Adrenal gland (tissue), 12 donors: ENCODE results near the gene ATP6V1D. TPM values are rescaled to one million over a fixed set of nuclear protein-coding genes. Genes with fewer than 3 reads are reported as not detected.
"Not testable (repeated sequence)": the region's sequence is repeated elsewhere in the genome, so short reads cannot be mapped to it uniquely, and the experiment has no call there.

Source experiments
- DNase-seq, 7 donors: peaks; one replicate each; pipeline ENCODE4 v3.0.0-alpha.2; 2019 to 2020
- H3K27ac ChIP-seq, 5 donors: fragments of 200-600 bp; sonication (generic) in 4 of 5; 1 replicate in 3 of 5; 2 replicates in 2 of 5; pipeline versions ENCODE4 v1.5.1 to v1.8.0; 2016 to 2020; ENCODE audit warnings: mild to moderate bottlenecking in 1 of 5
- H3K27me3 ChIP-seq: fragments of 200-600 bp; 2 replicates; pipeline ENCODE4 v1.8.0; 2021
- H3K36me3 ChIP-seq, 2 donors: fragments of 200-600 bp; replicated peaks in 1 of 2; 1 replicate in 1 of 2; 2 replicates in 1 of 2; pipeline versions ENCODE4 v1.5.1 to v1.8.0; 2018 to 2022
- H3K4me1 ChIP-seq, 2 donors: fragments of 200-600 bp; replicated peaks in 1 of 2; 1 replicate in 1 of 2; 2 replicates in 1 of 2; pipeline versions ENCODE4 v1.5.1 to v1.8.0; 2018 to 2021
- H3K4me3 ChIP-seq, 4 donors: fragments of 200-600 bp; sonication (generic) in 3 of 4; one replicate each; pipeline ENCODE4 v1.5.1; 2016 to 2018
- H3K9me3 ChIP-seq, 3 donors: fragments of 200-600 bp; sonication (generic) in 1 of 3; replicated peaks in 1 of 3; 1 replicate in 2 of 3; 2 replicates in 1 of 3; pipeline versions ENCODE4 v1.5.1 to v1.8.0; 2016 to 2021
- CTCF ChIP-seq, 6 experiments: fragments of 450-650 bp in 4 of 6; fragments of 200-600 bp in 2 of 6; sonication (generic) in 1 of 6; IDR thresholded peaks; 1 replicate in 5 of 6; 2 replicates in 1 of 6; pipeline versions ENCODE4 v1.5.1 to v1.8.0; 2016 to 2021; ENCODE audit warnings: antibody characterized with exemption in 6 of 6, mild to moderate bottlenecking in 2 of 6, moderate library complexity in 1 of 6
- POLR2A ChIP-seq, 2 donors: fragments of 450-650 bp; IDR thresholded peaks; one replicate each; pipeline ENCODE4 v1.6.1; 2017; ENCODE audit warnings: antibody characterized with exemption in 2 of 2, mild to moderate bottlenecking in 2 of 2, moderate library complexity in 1 of 2
- WGBS, 4 donors: extraction: QIAGEN DNeasy Blood & Tissue Kit in 2 of 4; methylation state at CpG; one replicate each; pipeline versions ENCODE4 v1.1.5 to v1.1.7; 2013 to 2017; 5-methylcytosine and 5-hydroxymethylcytosine counted together
- intact Hi-C, 2 donors: fragments of 100-400 bp; cut with DNase I; formaldehyde crosslinking; loops; one replicate each; pipeline versions ENCODE4 v1.14.1 to v1.15.0; 2022 to 2023
- polyA plus RNA-seq, 3 donors: library from polyadenylated mRNA; stranded (reverse); fragments of 200-250 nt in 2 of 3; fragments of 350-450 nt in 1 of 3; fragmentation: Illumina TruSeq in 1 of 3; extraction: RNeasy Lipid Tissue Mini Kit (QIAGEN cat#74804) in 1 of 3; gene quantifications; one replicate each; pipeline ENCODE4 v1.2.3, GENCODE V29; 2013 to 2014
- total RNA-seq, 9 donors: library from RNA; depleted of rRNA in 4 of 9; stranded (reverse); fragments of >200 nt in 4 of 9; fragments of 120-200 nt in 1 of 9; fragmentation: NEBNext Ultra II Directional in 1 of 9; extraction: Animal tissue kit (Norgen Biotek cat#: 25700) in 1 of 9; gene quantifications; one replicate each; pipeline versions ENCODE4 v1.1.0 to v1.2.4, GENCODE V29; 2013 to 2023
- donor health status: healthy with polysubstance abuse.
- donor health status: Bipolar disorder and iron deficiency.
- donor health status: DM: yes; HTN: yes; CAD: no.
- donor health status: DM: no; HTN: no; CAD: no.
- donor health status: DM: no; HTN: no; CAD: no.
- donor health status: DM: yes; HTN: yes; CAD: no.

ATP6V1D gene
- total and polyA plus RNA-seq, 12 donors = 55.3 to 388 (median 160) TPM

- no peak for TF ChIP-seq CTCF (IDR thresholded peaks at IDR 0.05)
- no peak for TF ChIP-seq POLR2A (IDR thresholded peaks at IDR 0.05)
- peak overlapping the region in 1 of 4 donors; percentile 68 for H3K4me3 ChIP-seq
- no peaks in the 10 kb centered on the region for H3K9me3 ChIP-seq
- no peaks in the 10 kb centered on the region for H3K27me3 ChIP-seq
- H3K27ac ChIP-seq = peak overlapping the region in 4 of 5 donors; percentile 27 to 96 (median 84)
- peak in 2 of 7 donors; percentile 36 to 46 for DNase-seq
- 30 to 45% (median 35%) methylated on average over 4 of the region's 4 CpGs for WGBS, 4 donors
- H3K36me3 ChIP-seq = peaks cover 0 to 4% of the 10 kb centered on the region in 2 donors
- peaks cover 36 to 53% of the 10 kb centered on the region in 2 donors for H3K4me1 ChIP-seq
- intact Hi-C loops = no loop called here
These were observed 2.2 kb downstream of the ATP6V1D start for GRCh38 chr14:67357186-67357968.

- intact Hi-C loops = no loop called here
These were observed 7.5 kb downstream of the ATP6V1D start for GRCh38 chr14:67352055-67352454.

GRCh38 chr14:67345583-67345982 is 14.0 kb downstream of the ATP6V1D start:
- H3K4me3 ChIP-seq = no peak overlapping the region
- no peaks in the 10 kb centered on the region for H3K27me3 ChIP-seq
- intact Hi-C loops = no loop called here
- no peaks in the 10 kb centered on the region for H3K4me1 ChIP-seq
- no peak for TF ChIP-seq POLR2A (IDR thresholded peaks at IDR 0.05)
- H3K27ac ChIP-seq = no peak overlapping the region
- DNase-seq = no peak
- no peaks in the 10 kb centered on the region for H3K9me3 ChIP-seq
- H3K36me3 ChIP-seq = peaks cover 0 to 90% of the 10 kb centered on the region in 2 donors

More at GRCh38 chr14:67352055-67352454, 7.5 kb downstream of the ATP6V1D start:
- H3K27ac ChIP-seq = no peak overlapping the region
- TF ChIP-seq POLR2A (IDR thresholded peaks at IDR 0.05) (no peak), CTCF (IDR thresholded peaks at IDR 0.05) (no peak)
- no peaks in the 10 kb centered on the region for H3K9me3 ChIP-seq
- 84 to 91% (median 89%) methylated on average over 5 of the region's 5 CpGs for WGBS, 4 donors
- peaks cover 0 to 56% of the 10 kb centered on the region in 2 donors for H3K36me3 ChIP-seq
- H3K4me3 ChIP-seq = no peak overlapping the region
- no peaks in the 10 kb centered on the region for H3K27me3 ChIP-seq
- H3K4me1 ChIP-seq = peaks cover 12 to 16% of the 10 kb centered on the region in 2 donors
- DNase-seq = no peak

GRCh38 chr14:67343601-67344230 is 15.9 kb downstream of the ATP6V1D start:
- H3K27ac ChIP-seq = no peak overlapping the region
- peaks cover 0 to 88% of the 10 kb centered on the region in 2 donors for H3K36me3 ChIP-seq
- H3K27me3 ChIP-seq = no peaks in the 10 kb centered on the region
- no peaks in the 10 kb centered on the region for H3K4me1 ChIP-seq
- no peak overlapping the region for H3K4me3 ChIP-seq
- intact Hi-C loops = no loop called here
- WGBS, 4 donors = 73 to 89% (median 84%) methylated on average over 4 of the region's 4 CpGs
- TF ChIP-seq POLR2A (IDR thresholded peaks at IDR 0.05) (no peak), CTCF (IDR thresholded peaks at IDR 0.05) (no peak)
- DNase-seq = no peak
- H3K9me3 ChIP-seq = no peaks in the 10 kb centered on the region

- DNase-seq, intact Hi-C loops: not testable (repeated sequence)
- 85 to 98% (median 97%) methylated on average over 4 to 31 of the region's 31 CpGs for WGBS, 4 donors
These were observed 18.4 kb downstream of the ATP6V1D start for GRCh38 chr14:67341231-67341630.

More at GRCh38 chr14:67341231-67341630, 18.4 kb downstream of the ATP6V1D start:
- not testable (repeated sequence) for H3K4me3 ChIP-seq, H3K27ac ChIP-seq, H3K9me3 ChIP-seq, H3K27me3 ChIP-seq, H3K4me1 ChIP-seq
- peaks cover 0 to 88% of the 10 kb centered on the region in 2 donors for H3K36me3 ChIP-seq
